ENCODE measurements around the gene OPCML.

DNA sequence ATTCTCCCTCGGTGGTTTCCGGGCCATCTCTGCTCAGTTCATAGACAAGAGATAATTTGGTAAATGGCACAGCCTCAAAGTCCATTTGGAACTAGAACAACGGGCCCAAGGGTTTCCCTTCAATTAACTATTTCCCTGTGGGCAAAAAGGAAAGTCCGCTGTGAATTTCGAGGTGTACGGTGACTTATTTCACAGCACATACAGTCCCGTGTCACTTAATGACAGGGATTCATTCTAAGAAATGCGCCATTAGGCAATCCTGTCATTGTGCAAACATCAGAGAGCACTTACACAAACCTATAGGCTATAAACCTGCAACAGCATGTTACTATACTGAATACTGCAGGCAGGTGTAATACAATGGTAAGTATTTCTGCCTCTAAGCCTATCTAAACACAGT is 551.6 kb downstream of the OPCML start:
- TF ChIP-seq, protein P1, sequence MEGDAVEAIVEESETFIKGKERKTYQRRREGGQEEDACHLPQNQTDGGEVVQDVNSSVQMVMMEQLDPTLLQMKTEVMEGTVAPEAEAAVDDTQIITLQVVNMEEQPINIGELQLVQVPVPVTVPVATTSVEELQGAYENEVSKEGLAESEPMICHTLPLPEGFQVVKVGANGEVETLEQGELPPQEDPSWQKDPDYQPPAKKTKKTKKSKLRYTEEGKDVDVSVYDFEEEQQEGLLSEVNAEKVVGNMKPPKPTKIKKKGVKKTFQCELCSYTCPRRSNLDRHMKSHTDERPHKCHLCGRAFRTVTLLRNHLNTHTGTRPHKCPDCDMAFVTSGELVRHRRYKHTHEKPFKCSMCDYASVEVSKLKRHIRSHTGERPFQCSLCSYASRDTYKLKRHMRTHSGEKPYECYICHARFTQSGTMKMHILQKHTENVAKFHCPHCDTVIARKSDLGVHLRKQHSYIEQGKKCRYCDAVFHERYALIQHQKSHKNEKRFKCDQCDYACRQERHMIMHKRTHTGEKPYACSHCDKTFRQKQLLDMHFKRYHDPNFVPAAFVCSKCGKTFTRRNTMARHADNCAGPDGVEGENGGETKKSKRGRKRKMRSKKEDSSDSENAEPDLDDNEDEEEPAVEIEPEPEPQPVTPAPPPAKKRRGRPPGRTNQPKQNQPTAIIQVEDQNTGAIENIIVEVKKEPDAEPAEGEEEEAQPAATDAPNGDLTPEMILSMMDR (IDR thresholded peaks at IDR 0.05; ENCODE audit: insufficient read depth, low read length, poor library complexity, severe bottlenecking), result no peak
- no peak for TF ChIP-seq EZH2phosphoT487 (conservative IDR thresholded peaks at IDR 0.05; ENCODE audit: low read length)
